Glomerular visceral epithelial cell (primary cell): ENCODE measurements around the gene LYRM9.
"Not testable (repeated sequence)": the region's sequence is repeated elsewhere in the genome, so short reads cannot be mapped to it uniquely, and the experiment has no call there.

Source experiments
- DNase-seq: peaks from one replicate; pipeline ENCODE4 v3.0.0-alpha.2; 2016; ENCODE audit errors: extremely low spot score

LYRM9 gene

GRCh38 chr17:27892866-27893769 lies at the start of gene LYRM9:
LYRM9 (minus strand) TSS chr17:27893365; CDS start chr17:27882694, 10,671 bp downstream.
- peak; percentile 92 for DNase-seq

GRCh38 chr17:27940503-27941428 lies 47.6 kb upstream of the LYRM9 start:
- DNase-seq, result no peak

GRCh38 chr17:27939474-27940465 lies 46.6 kb upstream of the LYRM9 start:
- DNase-seq, result no peak

- no peak for DNase-seq
Measured at GRCh38 chr17:27938864-27939263, 45.7 kb upstream of the LYRM9 start.

- DNase-seq, result no peak
Measured at GRCh38 chr17:27938241-27938640, 45.1 kb upstream of the LYRM9 start.

GRCh38 chr17:27937025-27937546 lies 43.9 kb upstream of the LYRM9 start:
- no peak for DNase-seq

GRCh38 chr17:27930000-27930399 lies 36.8 kb upstream of the LYRM9 start:
- no peak for DNase-seq

- DNase-seq, result no peak
Measured at GRCh38 chr17:27928587-27928986, 35.4 kb upstream of the LYRM9 start.

- no peak for DNase-seq
Measured at GRCh38 chr17:27927781-27928180, 34.6 kb upstream of the LYRM9 start.

GRCh38 chr17:27921599-27921998 lies 28.4 kb upstream of the LYRM9 start:
- no peak for DNase-seq

- no peak for DNase-seq
Measured at GRCh38 chr17:27921077-27921476, 27.9 kb upstream of the LYRM9 start.

GRCh38 chr17:27920569-27920968 lies 27.4 kb upstream of the LYRM9 start:
- no peak for DNase-seq

GRCh38 chr17:27919079-27919478 lies 25.9 kb upstream of the LYRM9 start:
- DNase-seq, result no peak

- DNase-seq, result no peak
Measured at GRCh38 chr17:27918498-27918897, 25.3 kb upstream of the LYRM9 start.

GRCh38 chr17:27917000-27917399 lies 23.8 kb upstream of the LYRM9 start:
- no peak for DNase-seq

- no peak for DNase-seq
Measured at GRCh38 chr17:27915709-27916108, 22.5 kb upstream of the LYRM9 start.

- DNase-seq, result no peak
Measured at GRCh38 chr17:27914382-27914781, 21.2 kb upstream of the LYRM9 start.

GRCh38 chr17:27912964-27913363 lies 19.8 kb upstream of the LYRM9 start:
- DNase-seq, result no peak

GRCh38 chr17:27912299-27912698 lies 19.1 kb upstream of the LYRM9 start:
- DNase-seq, result not testable (repeated sequence)

- DNase-seq, result no peak
Measured at GRCh38 chr17:27907976-27908558, 14.9 kb upstream of the LYRM9 start.

GRCh38 chr17:27906623-27907022 lies 13.5 kb upstream of the LYRM9 start:
- no peak for DNase-seq
